ENCODE measurements around the gene PTPRJ.

DNA sequence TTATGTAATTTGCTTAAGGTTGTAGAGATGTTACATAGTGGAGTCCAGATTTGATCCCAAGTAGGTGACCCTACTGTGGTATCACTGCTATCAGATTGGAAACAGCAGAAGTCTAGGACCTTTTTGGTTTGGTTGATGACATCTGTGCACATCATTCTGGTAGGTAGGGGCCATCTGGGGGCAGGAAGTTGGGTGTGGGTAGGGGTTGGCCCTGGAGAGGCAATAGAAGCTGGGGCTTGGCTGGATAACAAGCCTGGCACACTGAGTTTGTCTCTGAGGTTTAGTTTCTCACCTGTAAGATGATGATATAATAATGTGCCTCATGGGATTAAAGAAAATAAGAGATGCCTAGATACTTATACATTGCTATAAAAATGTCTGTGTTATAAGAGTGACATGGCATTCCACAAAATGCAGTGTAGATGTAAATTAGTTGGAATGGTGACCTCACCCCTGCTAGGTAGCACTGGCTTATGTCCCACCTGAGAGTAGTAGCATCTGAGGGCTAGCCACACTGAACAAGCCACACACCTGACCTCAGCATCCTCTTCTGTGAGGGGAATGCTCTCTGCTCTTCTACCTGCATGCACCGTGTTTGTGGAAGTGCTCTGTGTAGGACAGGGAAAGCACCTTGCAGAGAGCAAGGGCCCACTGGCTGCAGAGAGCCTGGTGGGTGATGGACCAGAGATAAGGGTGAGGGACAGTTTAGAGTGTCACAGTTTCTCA is 36.9 kb downstream of the PTPRJ start:
- TF ChIP-seq POLR2A (IDR thresholded peaks at IDR 0.05; ENCODE audit: low read length) (no peak), GATA1 (IDR thresholded peaks at IDR 0.05; ENCODE audit: low read depth, low read length) (no peak)

Data from erythroblast (primary cell).